KOPT-K1 (cell line): Measurements from ENCODE around the gene PLPP1.
A peak's percentile ranks its signal among the peaks of the same experiment; 100 is the strongest.

Experiments
- H3K27ac ChIP-seq: fragments of 200-600 bp; sonication (generic); 2 replicates; pipeline ENCODE4 v1.5.1; 2016; ENCODE audit warnings: antibody characterized with exemption, mild to moderate bottlenecking, low read depth, low read length; ENCODE audit not compliant: poor library complexity, severe bottlenecking
- H3K36me3 ChIP-seq: fragments of 200-600 bp; sonication (generic); 2 replicates; pipeline ENCODE4 v1.5.1; 2017; ENCODE audit warnings: antibody characterized with exemption, mild to moderate bottlenecking, low read length, moderate library complexity; ENCODE audit not compliant: insufficient read depth
- H3K9me3 ChIP-seq: fragments of 200-600 bp; sonication (generic); 2 replicates; pipeline ENCODE4 v1.5.1; 2017; ENCODE audit warnings: antibody characterized with exemption, low read length, mild to moderate bottlenecking; ENCODE audit not compliant: insufficient read depth, poor library complexity, severe bottlenecking

PLPP1 gene

GRCh38 chr5:55534436-55535198 lies at the start of gene PLPP1:
TSS of gene PLPP1 (minus strand) at chr5:55534964. CDS start at chr5:55534629, 335 bp downstream.
- Histone ChIP-seq H3K9me3 (no peaks in the 10 kb centered on the region), H3K36me3 (no peaks in the 10 kb centered on the region), H3K27ac (peak within 1 kb of the TSS; percentile 84)

- Histone ChIP-seq H3K9me3 (no peaks in the 10 kb centered on the region), H3K27ac (no peak overlapping the region), H3K36me3 (no peaks in the 10 kb centered on the region)
Observed at GRCh38 chr5:55583578-55583977, 48.8 kb upstream of the PLPP1 start.

- no peaks in the 10 kb centered on the region for H3K9me3 ChIP-seq
- peak overlapping the region; percentile 46 for H3K27ac ChIP-seq
- H3K36me3 ChIP-seq: no peaks in the 10 kb centered on the region
Observed at GRCh38 chr5:55582256-55582655, 47.5 kb upstream of the PLPP1 start.

GRCh38 chr5:55580042-55580441 lies 45.3 kb upstream of the PLPP1 start:
- H3K27ac ChIP-seq: no peak overlapping the region
- H3K9me3 ChIP-seq: no peaks in the 10 kb centered on the region
- H3K36me3 ChIP-seq: no peaks in the 10 kb centered on the region

GRCh38 chr5:55578771-55579170 lies 44.0 kb upstream of the PLPP1 start:
- no peaks in the 10 kb centered on the region for H3K9me3 ChIP-seq
- H3K36me3 ChIP-seq: no peaks in the 10 kb centered on the region
- H3K27ac ChIP-seq: no peak overlapping the region

- Histone ChIP-seq H3K36me3 (no peaks in the 10 kb centered on the region), H3K9me3 (no peaks in the 10 kb centered on the region), H3K27ac (no peak overlapping the region)
Observed at GRCh38 chr5:55577353-55578060, 42.7 kb upstream of the PLPP1 start.

GRCh38 chr5:55576661-55577060 lies 41.9 kb upstream of the PLPP1 start:
- Histone ChIP-seq H3K36me3 (no peaks in the 10 kb centered on the region), H3K27ac (no peak overlapping the region), H3K9me3 (no peaks in the 10 kb centered on the region)

- Histone ChIP-seq H3K36me3 (no peaks in the 10 kb centered on the region), H3K9me3 (no peaks in the 10 kb centered on the region), H3K27ac (peak overlapping the region; percentile 39)
Observed at GRCh38 chr5:55575815-55576583, 41.2 kb upstream of the PLPP1 start.

GRCh38 chr5:55572600-55572999 lies 37.8 kb upstream of the PLPP1 start:
- no peaks in the 10 kb centered on the region for H3K36me3 ChIP-seq
- H3K9me3 ChIP-seq: no peaks in the 10 kb centered on the region
- H3K27ac ChIP-seq: no peak overlapping the region

- H3K9me3 ChIP-seq: no peaks in the 10 kb centered on the region
- no peak overlapping the region for H3K27ac ChIP-seq
- no peaks in the 10 kb centered on the region for H3K36me3 ChIP-seq
Observed at GRCh38 chr5:55572020-55572419, 37.3 kb upstream of the PLPP1 start.

GRCh38 chr5:55570570-55570969 lies 35.8 kb upstream of the PLPP1 start:
- H3K9me3 ChIP-seq: no peaks in the 10 kb centered on the region
- H3K36me3 ChIP-seq: no peaks in the 10 kb centered on the region
- no peak overlapping the region for H3K27ac ChIP-seq

GRCh38 chr5:55570026-55570425 lies 35.3 kb upstream of the PLPP1 start:
- Histone ChIP-seq H3K9me3 (no peaks in the 10 kb centered on the region), H3K27ac (no peak overlapping the region), H3K36me3 (no peaks in the 10 kb centered on the region)

- Histone ChIP-seq H3K27ac (no peak overlapping the region), H3K36me3 (no peaks in the 10 kb centered on the region), H3K9me3 (no peaks in the 10 kb centered on the region)
Observed at GRCh38 chr5:55569513-55569865, 34.7 kb upstream of the PLPP1 start.

GRCh38 chr5:55568654-55569512 lies 34.1 kb upstream of the PLPP1 start:
- no peaks in the 10 kb centered on the region for H3K9me3 ChIP-seq
- no peaks in the 10 kb centered on the region for H3K36me3 ChIP-seq
- H3K27ac ChIP-seq: no peak overlapping the region
